ENCODE data around the gene SLC15A5. TPM values are rescaled to one million over a fixed set of nuclear protein-coding genes. Genes with fewer than 3 reads are reported as not detected.

The SLC15A5 gene, protein sequence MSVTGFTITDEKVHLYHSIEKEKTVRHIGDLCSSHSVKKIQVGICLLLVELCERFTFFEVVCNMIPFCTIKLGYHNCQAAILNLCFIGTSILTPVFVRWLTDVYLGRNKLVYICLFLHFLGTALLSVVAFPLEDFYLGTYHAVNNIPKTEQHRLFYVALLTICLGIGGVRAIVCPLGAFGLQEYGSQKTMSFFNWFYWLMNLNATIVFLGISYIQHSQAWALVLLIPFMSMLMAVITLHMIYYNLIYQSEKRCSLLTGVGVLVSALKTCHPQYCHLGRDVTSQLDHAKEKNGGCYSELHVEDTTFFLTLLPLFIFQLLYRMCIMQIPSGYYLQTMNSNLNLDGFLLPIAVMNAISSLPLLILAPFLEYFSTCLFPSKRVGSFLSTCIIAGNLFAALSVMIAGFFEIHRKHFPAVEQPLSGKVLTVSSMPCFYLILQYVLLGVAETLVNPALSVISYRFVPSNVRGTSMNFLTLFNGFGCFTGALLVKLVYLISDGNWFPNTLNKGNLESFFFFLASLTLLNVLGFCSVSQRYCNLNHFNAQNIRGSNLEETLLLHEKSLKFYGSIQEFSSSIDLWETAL
- not detected in 2 replicates for total RNA-seq (2014; rRNA removed; shearing (Covaris generic))

DNA sequence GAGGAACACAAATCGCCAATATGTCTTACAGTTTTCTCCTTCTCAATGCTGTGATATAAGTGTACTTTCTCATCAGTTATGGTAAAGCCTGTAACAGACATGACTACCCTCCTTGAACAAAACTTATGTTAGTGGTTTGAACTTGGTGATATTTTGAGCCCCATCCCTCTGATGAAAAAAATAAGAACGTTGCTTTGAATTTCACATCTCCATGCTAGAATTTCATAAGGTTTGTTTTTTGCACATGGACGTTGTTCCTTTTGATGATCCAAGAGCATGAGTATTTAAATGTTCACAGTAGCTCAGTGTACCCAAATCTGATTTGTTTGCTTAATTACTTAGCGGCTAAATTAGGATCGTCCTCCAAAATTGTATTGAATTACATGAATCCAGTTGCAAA lies at the start of gene SLC15A5:
Gene SLC15A5 (minus strand): TSS at position 101 of the 400 bp plus-strand sequence. CDS start 0 bp downstream, at position 101.
- no peak for DNase-seq (ENCODE audit: low read depth)

DNA sequence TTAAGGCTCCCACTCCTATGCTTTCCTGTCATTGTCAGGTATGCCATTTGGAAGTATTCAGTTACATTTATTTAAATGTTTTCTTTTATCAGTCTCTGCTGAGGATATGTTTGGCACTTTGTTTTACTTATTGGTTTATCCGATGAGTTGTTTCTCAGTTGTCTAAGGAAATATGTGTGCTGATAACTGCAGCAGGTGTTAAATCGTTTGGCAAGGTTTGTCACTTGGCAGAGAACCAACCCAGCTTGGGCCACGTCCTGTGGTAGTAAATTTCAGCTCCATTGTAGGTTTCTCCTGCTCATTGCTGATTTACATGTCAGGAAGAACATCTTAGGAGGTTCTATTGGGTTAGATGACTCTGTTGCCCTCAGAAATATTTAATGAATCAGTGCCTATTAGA lies 47.9 kb upstream of the SLC15A5 start:
- DNase-seq (ENCODE audit: low read depth) = no peak

DNA sequence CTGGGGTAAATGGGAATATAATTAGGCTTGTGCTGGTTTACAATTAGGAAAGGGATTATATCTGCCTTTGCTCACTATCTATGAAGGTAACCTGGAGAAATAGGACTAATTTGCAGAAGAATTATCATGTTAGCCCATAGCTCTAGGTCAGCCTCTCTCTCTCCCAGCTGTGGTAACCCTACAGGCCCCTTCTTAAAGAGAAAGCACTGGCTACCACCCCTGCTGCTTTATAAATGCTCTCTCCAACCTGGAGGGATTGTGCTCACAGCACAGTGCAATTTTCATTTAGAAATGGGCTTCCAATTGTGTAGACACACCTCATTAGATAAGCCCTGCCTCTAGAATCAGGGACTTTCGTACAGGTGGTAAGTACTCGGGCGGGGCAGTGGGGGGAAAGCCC lies 47.3 kb upstream of the SLC15A5 start:
- DNase-seq (ENCODE audit: low read depth) = no peak

DNA sequence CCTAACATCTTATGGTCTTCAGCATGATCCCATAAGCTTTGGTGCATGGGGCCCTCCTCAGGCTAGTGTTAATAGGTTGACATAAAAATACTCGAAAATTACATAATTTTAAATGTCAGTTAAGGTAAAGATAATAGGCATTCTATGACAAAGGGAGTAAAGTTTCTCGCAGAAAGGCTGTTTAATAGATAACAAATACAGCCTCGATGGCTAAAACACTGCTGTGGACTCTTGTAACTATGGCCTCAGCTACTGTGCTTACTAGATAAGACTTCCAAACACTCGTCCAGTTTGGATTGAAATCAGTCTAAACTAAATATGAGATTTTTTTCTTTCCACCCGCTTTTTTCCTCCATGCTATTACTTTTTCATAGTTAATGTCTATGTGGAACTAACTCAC lies 46.8 kb upstream of the SLC15A5 start:
- no peak for DNase-seq (ENCODE audit: low read depth)

DNA sequence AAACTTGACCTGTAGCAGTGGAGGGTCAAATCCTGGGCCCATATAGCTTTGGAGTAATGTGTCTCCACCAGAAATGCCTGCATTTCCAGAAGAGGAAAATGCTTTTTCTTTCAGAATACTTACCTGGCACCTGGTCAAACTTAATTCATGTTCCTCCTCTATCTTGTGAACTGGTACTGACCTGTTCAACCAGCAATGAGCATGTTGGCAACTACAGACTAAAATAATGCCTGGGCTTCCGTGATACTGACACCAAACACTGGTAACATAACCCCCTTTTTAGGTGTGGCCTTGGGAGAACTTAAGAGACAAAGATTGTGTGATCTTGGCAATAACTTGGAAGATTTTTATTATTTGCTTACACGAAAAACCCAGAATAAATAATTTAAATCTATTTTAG lies 46.2 kb upstream of the SLC15A5 start:
- DNase-seq (ENCODE audit: low read depth) = no peak

DNA sequence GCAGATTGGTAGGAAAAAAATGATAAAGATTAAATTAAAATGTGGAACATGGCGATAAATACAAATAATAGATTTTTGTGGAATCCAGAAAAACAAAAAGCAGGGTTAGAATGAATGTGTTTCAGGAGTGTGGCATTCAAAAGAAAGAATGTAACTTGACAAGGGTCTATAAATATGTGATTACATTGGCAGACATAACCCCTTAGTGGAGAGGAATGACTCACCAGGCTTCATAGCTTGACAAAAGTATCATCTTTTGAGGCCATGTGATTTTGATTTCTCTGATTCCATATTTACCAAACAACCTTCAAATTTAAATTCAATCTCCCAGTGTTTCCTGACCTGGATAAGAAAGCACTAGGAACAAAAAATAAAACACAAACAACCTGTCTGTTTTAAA lies 45.5 kb upstream of the SLC15A5 start:
- DNase-seq (ENCODE audit: low read depth) = no peak

DNA sequence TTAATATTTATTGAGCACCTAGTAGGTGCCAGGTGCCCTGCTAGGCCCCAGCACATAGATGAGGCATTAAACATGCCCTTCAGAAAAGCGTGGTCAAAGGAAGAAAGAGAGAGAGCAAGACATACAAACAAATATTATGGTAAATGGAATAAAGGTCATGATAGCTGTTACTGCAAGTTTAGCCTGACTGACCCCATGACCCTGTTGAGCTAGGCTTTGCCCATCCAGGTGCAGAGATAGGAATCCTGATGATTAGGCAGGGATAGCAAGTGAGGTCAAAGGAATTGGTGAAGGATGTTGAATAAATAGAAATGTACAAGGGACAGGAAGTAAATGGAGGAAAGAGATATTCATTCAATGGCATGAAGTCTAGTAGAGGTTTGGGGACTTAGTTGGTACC lies 33.4 kb upstream of the SLC15A5 start:
- DNase-seq (ENCODE audit: low read depth) = no peak

DNA sequence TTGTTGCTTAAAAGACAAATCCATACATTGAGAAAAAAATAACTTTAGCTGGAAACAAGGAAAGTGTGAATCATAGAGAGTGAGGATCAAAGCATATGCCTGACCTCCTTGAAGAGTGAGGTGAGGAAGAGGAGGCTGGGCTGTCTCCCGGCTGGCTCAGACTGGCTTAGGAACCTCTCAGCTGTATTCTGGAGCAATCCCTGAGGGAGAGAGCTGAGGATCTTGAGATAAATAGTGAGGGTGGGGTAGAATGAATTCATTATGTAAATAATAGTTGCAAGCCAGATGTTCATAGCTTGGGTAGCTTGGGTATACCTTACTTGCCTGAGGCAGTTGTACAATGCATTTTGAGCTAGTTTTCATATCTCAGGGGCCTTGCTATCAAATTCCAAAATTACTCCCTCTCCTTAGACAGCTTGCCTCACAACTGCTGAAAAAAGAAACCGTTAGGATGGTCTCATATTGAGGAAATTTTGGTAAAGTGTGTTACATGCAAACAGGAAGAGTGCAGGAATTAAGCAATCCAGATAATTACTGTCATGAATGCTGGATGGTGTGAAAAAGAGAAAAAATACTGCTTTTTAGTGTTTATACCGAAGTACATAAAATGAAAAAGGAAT lies 30.5 kb upstream of the SLC15A5 start:
- DNase-seq (ENCODE audit: low read depth) = no peak

DNA sequence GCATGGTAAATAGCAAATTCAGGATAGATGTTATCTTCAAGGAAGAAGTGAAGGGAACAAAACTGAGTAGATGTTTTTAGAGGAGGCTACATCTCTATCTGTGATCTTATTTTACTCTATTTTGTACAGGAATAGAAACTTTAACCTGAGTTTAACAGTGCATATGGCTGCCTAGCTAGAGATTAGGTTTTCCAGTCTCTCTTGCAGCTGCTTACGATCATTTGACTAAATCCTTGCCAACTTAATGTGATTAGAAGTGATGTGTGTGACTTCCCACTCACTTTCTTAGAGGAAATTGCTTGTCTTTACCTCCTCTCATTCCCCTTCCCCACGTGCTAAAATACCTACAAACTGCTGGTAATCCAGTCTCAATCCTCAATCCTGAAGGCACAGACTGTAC lies 26.5 kb upstream of the SLC15A5 start:
- DNase-seq (ENCODE audit: low read depth) = no peak

DNA sequence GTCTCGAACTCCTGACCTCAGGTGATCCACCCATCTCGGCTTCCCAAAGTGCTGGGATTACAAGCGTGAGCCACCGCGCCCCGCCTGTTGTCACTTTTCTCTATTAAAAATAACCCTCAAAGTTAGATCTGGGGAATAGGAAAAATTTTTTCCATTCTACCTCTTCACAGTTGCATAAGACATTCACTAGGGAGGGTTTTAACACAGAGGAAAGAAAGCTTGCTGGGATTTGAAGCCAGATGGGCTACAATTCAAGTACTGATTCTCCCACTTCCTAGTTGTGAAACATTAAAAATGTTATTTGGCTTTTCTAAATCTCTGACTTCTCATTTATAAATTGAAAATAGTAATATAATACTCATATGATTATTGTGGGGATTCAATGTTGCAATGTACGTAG lies 23.3 kb upstream of the SLC15A5 start:
- DNase-seq (ENCODE audit: low read depth) = no peak

DNA sequence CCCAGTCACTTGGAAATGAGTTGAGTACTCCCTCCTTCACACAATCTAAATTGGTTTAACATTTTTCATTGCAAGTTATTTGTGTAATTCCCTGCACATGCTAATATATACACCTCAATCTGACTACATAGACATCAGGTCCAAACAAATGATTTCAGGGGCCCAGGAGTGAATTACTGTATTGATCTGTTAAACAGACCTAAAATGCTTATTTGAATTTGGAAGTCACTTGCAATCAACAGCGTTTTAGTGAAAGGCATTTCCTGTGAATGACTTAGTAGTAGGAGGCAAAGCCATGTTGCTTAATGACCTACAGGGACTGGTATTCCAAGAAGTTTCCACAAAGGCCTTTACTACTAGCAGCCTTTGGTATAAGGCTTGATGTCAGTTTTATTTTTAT lies 22.6 kb upstream of the SLC15A5 start:
- DNase-seq (ENCODE audit: low read depth) = no peak

DNA sequence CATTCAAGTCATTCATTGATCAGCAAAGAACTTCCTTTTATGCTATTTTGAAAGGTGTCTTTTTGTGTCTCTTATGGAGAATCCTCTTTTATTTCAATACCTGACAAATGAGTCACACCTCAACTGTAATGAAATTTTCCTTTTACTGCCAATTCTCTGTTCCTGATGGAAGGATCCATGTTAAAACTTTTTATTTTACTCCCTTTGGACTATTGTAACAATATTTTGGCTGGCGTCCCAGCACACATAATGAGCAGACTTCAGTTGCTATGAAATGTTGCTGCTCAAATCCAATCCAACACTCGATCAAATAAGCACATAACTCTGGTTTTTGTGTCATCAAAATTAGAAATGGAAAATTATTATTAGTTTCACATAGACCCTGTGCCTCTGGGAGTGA lies 21.9 kb upstream of the SLC15A5 start:
- DNase-seq (ENCODE audit: low read depth) = no peak

DNA sequence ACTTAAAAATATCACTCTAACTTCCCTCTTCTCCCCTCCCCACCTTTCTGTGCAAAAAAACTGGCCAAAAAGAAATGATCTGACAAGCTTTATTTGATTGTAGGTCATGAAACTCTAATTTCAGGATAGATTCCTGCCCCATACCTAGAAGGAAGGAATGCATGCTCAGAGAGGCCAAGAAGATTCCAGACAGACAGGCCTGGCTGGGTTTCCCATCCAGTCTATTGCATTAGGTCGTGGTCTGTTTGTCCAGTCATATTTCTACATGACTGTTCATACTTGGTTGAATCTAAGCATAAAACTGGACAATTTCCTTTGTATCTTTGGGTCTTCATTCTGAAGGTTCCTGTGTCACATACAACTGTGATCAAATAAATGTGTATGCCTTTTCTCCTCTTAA lies 20.0 kb upstream of the SLC15A5 start:
- DNase-seq (ENCODE audit: low read depth) = no peak

DNA sequence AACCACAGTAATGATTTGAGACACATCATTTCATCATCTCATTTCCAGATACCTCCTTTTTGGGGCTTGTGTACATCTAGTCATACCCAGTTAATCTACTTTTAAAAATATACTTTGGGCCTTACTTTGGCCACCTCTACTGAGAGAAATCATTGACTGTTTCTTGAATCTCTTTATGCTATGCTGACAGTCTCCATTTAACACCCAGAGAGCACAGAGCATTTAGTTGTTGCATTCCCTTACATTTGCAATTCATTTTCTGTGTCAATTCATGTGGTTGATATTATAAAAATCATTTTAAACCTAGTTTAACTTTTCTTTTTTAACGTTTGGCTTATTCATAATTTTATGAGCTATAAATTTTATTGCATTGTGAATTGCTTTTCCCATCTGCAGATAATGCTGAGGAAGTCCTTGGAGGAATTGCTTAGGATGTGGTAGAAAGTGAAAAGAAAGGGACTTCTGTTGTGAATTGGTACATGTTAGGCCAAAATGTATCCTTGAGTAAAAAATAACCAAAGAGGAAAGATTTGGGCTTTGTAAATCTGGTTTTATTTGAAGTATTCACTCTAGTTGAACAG lies 17.0 kb upstream of the SLC15A5 start:
- DNase-seq (ENCODE audit: low read depth) = no peak

DNA sequence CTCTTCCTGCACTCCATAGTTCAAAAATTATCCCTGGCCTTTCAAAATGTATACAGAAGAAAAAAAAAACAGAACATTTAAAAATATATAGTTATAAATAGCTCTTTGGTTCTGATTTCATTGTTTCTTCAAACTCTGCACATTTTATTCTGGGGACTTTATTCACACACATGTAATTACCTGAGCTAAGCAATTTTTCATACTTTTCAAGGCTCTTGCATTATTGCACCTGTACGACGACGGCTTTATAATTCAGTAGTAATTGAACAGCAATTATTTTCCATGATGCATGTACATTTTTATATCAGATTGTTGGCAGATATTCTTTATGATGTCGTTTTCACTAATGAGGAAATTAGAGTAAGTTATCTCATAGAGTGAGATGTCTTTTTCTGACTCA lies 13.5 kb upstream of the SLC15A5 start:
- DNase-seq (ENCODE audit: low read depth) = no peak

DNA sequence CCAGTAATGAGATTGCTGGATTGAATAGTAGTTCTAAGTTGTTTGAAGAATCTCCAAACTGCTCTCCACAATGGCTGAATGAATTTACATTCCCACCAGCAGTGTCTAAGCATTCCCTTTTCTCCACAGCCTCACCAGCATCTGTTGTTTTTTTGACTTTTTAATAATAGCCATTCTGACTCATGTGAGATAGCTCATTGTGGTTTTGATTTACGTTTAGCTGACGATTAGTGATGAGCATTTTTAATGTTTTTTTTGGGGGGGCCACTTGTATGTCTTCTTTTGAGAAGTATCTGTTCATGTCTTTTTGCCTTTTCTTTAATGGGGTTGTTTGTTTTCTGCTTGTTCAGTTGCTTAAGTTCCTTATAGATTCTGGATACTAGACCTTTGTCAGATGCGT lies 8.1 kb upstream of the SLC15A5 start:
- no peak for DNase-seq (ENCODE audit: low read depth)

DNA sequence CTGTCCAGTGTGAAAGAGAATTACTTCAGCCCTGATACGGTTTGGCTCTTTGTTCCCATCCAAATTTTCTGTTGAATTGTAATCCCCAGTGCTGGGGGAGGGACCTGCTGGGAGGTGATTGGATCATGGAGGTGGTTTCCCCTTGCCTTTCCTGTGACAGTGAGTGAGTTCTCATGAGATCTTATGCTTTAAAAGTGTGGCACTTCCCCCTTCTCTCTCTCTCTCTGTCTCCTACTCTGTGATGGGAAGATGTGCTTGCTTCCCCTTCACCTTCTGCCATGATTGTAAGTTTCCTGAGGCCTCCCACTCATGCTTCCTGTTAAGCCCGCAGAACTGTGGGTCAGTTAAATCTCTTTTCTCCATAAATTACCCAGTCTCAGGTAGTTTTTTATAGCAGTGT lies 5.5 kb upstream of the SLC15A5 start:
- DNase-seq (ENCODE audit: low read depth) = no peak

DNA sequence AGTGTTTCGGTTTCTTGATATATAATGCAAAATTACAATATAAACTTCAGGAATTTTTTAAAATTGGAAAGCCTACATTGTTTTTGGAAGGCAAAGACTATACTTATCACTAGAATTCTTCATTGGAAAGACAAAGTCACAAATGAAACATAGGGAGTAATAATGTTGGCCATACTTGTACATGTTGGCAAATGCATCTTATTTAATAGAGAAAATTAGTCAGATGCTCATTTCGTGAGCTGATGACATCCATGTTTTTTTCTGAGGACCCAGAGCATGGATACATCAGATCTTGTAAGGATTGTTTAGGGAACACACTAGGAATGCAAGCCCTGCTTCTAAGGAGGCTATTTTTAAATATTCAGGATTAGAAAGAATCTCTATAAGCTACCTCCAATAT lies 4.6 kb upstream of the SLC15A5 start:
- DNase-seq (ENCODE audit: low read depth) = no peak

DNA sequence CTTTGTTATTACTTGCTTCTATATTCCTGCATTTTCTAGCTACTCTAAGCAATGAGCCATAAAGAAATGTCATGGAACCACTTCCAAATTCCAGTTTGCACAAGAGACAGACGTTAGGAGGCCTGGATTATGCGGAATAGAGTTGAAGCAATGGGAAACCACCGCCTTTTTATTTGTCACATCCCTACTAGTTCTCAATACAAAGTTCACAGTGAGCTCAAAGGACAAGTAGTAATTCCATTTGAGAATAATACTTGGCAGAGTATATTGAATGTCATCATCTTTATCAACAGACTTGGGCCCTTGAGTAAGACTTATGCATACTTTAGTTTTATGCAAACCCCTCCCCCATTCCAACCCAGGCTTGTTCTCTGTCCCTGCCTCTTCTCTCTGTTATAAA lies 3.7 kb upstream of the SLC15A5 start:
- DNase-seq (ENCODE audit: low read depth) = no peak

DNA sequence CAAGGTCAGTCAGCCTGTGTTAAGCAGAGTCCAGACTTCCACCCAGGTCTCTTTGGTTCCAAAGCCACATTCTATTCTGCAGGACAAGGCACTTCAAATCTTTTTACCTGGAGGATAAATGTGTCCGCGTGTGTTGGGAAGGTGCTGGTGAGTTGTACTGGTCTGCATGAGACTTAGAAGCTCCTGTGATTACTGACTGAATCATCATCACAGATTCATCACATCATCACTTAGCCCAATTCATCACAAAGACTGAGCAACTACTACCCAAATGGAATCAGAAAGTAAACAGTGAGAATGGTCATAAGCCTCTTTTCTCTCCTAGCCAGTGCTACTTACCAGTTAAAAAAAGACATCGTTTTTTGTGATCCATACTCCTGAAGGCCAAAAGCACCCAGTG lies 5.3 kb downstream of the SLC15A5 start:
- no peak for DNase-seq (ENCODE audit: low read depth)

DNA sequence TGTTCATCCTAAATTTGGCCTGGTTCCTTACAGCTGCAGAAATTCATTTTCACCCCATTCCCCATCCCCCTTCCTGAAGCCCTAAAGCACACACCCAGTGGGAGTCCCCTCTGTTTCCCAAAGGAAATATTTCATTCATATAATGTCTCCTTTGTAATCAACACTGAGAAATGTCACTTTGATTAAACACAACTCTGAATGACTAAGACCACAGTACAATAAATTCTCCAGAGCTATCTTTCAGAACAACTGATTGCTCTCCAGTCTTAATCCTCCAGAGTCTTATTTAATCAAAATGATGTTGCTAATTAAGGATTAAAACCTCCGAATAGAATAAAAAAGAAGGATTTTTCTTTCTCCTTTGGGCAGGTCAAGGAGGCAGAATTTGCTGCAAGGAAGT lies 6.4 kb downstream of the SLC15A5 start:
- no peak for DNase-seq (ENCODE audit: low read depth)

DNA sequence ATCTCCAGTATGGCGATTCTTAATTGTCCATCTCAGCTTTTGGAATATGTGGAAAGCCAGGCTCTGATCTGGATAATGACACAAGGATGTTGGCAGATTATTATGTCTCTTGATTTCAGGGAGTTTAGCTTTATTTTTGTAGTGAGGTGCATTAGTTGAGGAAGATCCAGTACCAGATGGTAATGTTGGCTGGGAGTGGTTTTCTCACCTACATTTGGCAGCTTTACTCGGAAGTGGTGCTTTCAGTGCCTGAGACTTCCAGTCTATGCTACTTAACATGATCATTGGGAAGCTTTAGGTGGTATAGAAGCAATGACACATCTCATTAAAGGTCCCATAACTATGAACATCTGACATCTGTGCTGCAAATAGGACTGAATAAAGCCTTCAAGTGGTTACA lies 7.5 kb downstream of the SLC15A5 start:
- no peak for DNase-seq (ENCODE audit: low read depth)

DNA sequence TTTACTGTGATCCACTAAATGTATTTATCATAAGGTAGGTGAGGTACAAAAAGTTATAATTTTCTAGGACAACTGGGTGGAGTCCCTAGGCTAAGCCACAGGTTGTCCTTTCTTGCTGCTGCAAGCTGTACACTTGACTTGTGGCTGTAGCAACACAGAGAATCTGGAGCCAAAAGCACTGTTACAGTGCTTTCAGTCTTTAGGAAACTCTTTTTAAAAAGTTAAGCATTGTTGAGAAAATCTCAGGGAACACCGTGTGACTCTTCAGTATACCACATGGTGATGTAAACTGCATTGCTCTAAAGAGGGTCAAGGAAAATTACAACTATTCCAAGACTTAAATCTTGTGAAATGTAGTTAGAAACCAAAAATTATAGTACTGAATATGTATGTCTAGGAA lies 11.4 kb downstream of the SLC15A5 start:
- DNase-seq (ENCODE audit: low read depth) = no peak
